K562 (cell line): ENCODE data around the gene POC1B. TPM values are rescaled to one million over a fixed set of nuclear protein-coding genes. Genes with fewer than 3 reads are reported as not detected.

Experiments
- BCOR ChIP-seq: fragments of 450-650 bp; IDR thresholded peaks from 2 replicates; pipeline ENCODE4 v1.6.1; 2016
- CHAMP1 ChIP-seq: fragments of 450-650 bp; IDR thresholded peaks from 2 replicates; pipeline ENCODE4 v1.6.1; 2016; ENCODE audit warnings: mild to moderate bottlenecking
- DMBX1 ChIP-seq: fragments of 250-450 bp; sonication (Bioruptor Pico); IDR thresholded peaks from 2 replicates; pipeline ENCODE4 v1.8.0; 2022; ENCODE audit warnings: inconsistent platforms, mild to moderate bottlenecking, moderate library complexity, borderline replicate concordance
- KLF10 ChIP-seq: fragments of 250-450 bp; sonication (Bioruptor Pico); IDR thresholded peaks from 2 replicates; pipeline ENCODE4 v1.6.1; 2021; ENCODE audit warnings: matching md5 sums
- MNT ChIP-seq, 2 experiments: fragments of 450-650 bp; conservative IDR thresholded peaks; 2 replicates each; pipeline ENCODE4 v1.6.1; 2017; ENCODE audit warnings: mild to moderate bottlenecking in 2 of 2, moderate library complexity in 2 of 2
- NCOA1 ChIP-seq: fragments of 450-650 bp; IDR thresholded peaks from 2 replicates; pipeline ENCODE4 v1.6.1; 2016; ENCODE audit warnings: low read depth
- SLC30A9 ChIP-seq: fragments of 250-450 bp; sonication (Bioruptor Pico); IDR thresholded peaks from 2 replicates; pipeline ENCODE4 v1.8.0; 2022; ENCODE audit warnings: mild to moderate bottlenecking, moderate library complexity
- SREBF1 ChIP-seq: fragments of 150-350 bp; IDR thresholded peaks from 2 replicates; pipeline ENCODE4 v1.6.1; 2014; ENCODE audit warnings: antibody characterized with exemption, low read depth, low read length, borderline replicate concordance
- ZC3H4 ChIP-seq: sonication (generic); formaldehyde crosslinking; IDR thresholded peaks from 2 replicates; pipeline ENCODE4 v1.9.0; 2021; ENCODE audit warnings: missing genetic modification reagents, borderline replicate concordance
- ZNF165 ChIP-seq: fragments of 250-450 bp; sonication (Bioruptor Pico); IDR thresholded peaks from 2 replicates; pipeline ENCODE4 v1.4.0; 2020; ENCODE audit warnings: borderline replicate concordance
- polyA plus RNA-seq, 8 experiments: library from polyadenylated mRNA; depleted of rRNA in 4 of 8; stranded (reverse) in 5 of 8; unstranded in 3 of 8; fragments of >200 nt; fragmentation: Nextera tagmentation in 2 of 8; fragmentation: Illumina TruSeq in 1 of 8; extraction: Ambion mirVana in 2 of 8; extraction: Trizol in 1 of 8; gene quantifications; 2 replicates each; pipeline versions ENCODE4 v1.2.1 to v1.2.3, GENCODE V29; 2011 to 2014; ENCODE audit warnings: inconsistent platforms in 1 of 8, missing spikeins in 1 of 8
- total RNA-seq, 7 experiments: library from RNA; depleted of rRNA in 6 of 7; stranded (reverse); fragments of >200 nt in 6 of 7; fragmentation: Illumina TruSeq in 2 of 7; extraction: Trizol in 2 of 7; gene quantifications; 2 replicates each; pipeline versions ENCODE4 v1.2.1 to v1.2.3, GENCODE V29; 2011 to 2021; ENCODE audit warnings: low replicate concordance in 1 of 7
- TF ChIP-seq, protein P1 (sequence below): fragments of 450-650 bp; IDR thresholded peaks from 2 replicates; pipeline ENCODE4 v1.6.1; 2016
- TF ChIP-seq, protein P2 (sequence below): fragments of 200-800 bp; sonication (Bioruptor generic); IDR thresholded peaks from 2 replicates; pipeline ENCODE4 v1.6.1; 2017; ENCODE audit warnings: missing genetic modification characterization, missing compliant biosample characterization
- TF ChIP-seq, protein P3 (sequence below): IDR thresholded peaks from 2 replicates; pipeline ENCODE4 v1.6.1; 2011; ENCODE audit not compliant: insufficient read length; ENCODE audit errors: extremely low read depth
- TF ChIP-seq, protein P4 (sequence below): fragments of 250-450 bp; sonication (Bioruptor Pico); IDR thresholded peaks from 2 replicates; pipeline ENCODE4 v1.8.0; 2021; ENCODE audit warnings: moderate library complexity, mild to moderate bottlenecking, inconsistent platforms
- TF ChIP-seq, protein P5 (sequence below): fragments of 150-350 bp; IDR thresholded peaks from 2 replicates; pipeline ENCODE4 v1.6.1; 2014; ENCODE audit warnings: low read depth, mild to moderate bottlenecking, low read length, borderline replicate concordance

The POC1B gene
- total and polyA plus RNA-seq, 9 of the 15 experiments (the other 6 are each of a cell fraction or from before 2014, with no cell fraction given), result 4.5 to 16.1 (median 10.4) TPM

DNA sequence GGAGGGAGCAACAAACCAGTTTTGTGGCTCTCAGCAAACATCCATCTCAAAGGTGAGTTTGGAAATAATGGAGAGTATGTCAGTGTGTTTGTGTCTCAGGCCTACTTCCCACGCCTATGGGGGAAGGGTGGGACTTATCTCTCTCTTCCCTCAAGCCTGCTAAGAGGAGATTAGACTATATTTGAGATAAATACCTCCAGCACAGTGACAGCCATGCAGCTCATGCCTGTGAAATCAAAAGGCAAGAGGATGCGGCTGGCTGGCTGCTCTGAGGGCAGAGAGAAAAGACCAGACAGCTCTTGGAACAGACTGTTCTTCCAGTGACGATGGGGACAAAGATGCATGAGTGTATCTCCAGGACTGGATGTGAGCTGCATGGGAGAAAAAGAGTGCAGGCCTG is 14.7 kb upstream of the POC1B start (continued):
- TF ChIP-seq MNT (conservative IDR thresholded peaks at IDR 0.05), result peak in 1 of 2 experiments; percentile 66; a peak in 2 of 4 replicates
- TF ChIP-seq CHAMP1, result peak; percentile 50; the same call in 1 of the 2 replicates
- 0 out of 2 replicates have a peak, but pooled peaks have one; percentile 15 for TF ChIP-seq DMBX1
- no peak for TF ChIP-seq BCOR
- no peak for TF ChIP-seq SREBF1
- TF ChIP-seq KLF10 (CRISPR knock-in tag), result no peak
- TF ChIP-seq SLC30A9, result no peak
- TF ChIP-seq NCOA1, result peak; percentile 76
- no peak for TF ChIP-seq ZNF165 (CRISPR knock-in tag)
- TF ChIP-seq, protein P1, sequence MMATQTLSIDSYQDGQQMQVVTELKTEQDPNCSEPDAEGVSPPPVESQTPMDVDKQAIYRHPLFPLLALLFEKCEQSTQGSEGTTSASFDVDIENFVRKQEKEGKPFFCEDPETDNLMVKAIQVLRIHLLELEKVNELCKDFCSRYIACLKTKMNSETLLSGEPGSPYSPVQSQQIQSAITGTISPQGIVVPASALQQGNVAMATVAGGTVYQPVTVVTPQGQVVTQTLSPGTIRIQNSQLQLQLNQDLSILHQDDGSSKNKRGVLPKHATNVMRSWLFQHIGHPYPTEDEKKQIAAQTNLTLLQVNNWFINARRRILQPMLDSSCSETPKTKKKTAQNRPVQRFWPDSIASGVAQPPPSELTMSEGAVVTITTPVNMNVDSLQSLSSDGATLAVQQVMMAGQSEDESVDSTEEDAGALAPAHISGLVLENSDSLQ, result peak; percentile 70
- TF ChIP-seq, protein P2, sequence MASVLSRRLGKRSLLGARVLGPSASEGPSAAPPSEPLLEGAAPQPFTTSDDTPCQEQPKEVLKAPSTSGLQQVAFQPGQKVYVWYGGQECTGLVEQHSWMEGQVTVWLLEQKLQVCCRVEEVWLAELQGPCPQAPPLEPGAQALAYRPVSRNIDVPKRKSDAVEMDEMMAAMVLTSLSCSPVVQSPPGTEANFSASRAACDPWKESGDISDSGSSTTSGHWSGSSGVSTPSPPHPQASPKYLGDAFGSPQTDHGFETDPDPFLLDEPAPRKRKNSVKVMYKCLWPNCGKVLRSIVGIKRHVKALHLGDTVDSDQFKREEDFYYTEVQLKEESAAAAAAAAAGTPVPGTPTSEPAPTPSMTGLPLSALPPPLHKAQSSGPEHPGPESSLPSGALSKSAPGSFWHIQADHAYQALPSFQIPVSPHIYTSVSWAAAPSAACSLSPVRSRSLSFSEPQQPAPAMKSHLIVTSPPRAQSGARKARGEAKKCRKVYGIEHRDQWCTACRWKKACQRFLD (CRISPR knock-in tag), result 0 out of 2 replicates have a peak, but pooled peaks have one; percentile 46
- TF ChIP-seq, protein P3, sequence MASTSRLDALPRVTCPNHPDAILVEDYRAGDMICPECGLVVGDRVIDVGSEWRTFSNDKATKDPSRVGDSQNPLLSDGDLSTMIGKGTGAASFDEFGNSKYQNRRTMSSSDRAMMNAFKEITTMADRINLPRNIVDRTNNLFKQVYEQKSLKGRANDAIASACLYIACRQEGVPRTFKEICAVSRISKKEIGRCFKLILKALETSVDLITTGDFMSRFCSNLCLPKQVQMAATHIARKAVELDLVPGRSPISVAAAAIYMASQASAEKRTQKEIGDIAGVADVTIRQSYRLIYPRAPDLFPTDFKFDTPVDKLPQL, result no peak
- TF ChIP-seq, protein P4, sequence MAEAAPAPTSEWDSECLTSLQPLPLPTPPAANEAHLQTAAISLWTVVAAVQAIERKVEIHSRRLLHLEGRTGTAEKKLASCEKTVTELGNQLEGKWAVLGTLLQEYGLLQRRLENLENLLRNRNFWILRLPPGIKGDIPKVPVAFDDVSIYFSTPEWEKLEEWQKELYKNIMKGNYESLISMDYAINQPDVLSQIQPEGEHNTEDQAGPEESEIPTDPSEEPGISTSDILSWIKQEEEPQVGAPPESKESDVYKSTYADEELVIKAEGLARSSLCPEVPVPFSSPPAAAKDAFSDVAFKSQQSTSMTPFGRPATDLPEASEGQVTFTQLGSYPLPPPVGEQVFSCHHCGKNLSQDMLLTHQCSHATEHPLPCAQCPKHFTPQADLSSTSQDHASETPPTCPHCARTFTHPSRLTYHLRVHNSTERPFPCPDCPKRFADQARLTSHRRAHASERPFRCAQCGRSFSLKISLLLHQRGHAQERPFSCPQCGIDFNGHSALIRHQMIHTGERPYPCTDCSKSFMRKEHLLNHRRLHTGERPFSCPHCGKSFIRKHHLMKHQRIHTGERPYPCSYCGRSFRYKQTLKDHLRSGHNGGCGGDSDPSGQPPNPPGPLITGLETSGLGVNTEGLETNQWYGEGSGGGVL (CRISPR knock-in tag), result no peak
- no peak for TF ChIP-seq ZC3H4 (CRISPR knock-in tag)
- TF ChIP-seq, protein P5, sequence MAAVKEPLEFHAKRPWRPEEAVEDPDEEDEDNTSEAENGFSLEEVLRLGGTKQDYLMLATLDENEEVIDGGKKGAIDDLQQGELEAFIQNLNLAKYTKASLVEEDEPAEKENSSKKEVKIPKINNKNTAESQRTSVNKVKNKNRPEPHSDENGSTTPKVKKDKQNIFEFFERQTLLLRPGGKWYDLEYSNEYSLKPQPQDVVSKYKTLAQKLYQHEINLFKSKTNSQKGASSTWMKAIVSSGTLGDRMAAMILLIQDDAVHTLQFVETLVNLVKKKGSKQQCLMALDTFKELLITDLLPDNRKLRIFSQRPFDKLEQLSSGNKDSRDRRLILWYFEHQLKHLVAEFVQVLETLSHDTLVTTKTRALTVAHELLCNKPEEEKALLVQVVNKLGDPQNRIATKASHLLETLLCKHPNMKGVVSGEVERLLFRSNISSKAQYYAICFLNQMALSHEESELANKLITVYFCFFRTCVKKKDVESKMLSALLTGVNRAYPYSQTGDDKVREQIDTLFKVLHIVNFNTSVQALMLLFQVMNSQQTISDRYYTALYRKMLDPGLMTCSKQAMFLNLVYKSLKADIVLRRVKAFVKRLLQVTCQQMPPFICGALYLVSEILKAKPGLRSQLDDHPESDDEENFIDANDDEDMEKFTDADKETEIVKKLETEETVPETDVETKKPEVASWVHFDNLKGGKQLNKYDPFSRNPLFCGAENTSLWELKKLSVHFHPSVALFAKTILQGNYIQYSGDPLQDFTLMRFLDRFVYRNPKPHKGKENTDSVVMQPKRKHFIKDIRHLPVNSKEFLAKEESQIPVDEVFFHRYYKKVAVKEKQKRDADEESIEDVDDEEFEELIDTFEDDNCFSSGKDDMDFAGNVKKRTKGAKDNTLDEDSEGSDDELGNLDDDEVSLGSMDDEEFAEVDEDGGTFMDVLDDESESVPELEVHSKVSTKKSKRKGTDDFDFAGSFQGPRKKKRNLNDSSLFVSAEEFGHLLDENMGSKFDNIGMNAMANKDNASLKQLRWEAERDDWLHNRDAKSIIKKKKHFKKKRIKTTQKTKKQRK, result no peak
